A549 (cell line): ENCODE measurements around the gene ZFX.

ENCODE experiments used
- ATOH8 ChIP-seq: fragments of 250-450 bp; sonication (Bioruptor Pico); IDR thresholded peaks from 2 replicates; pipeline ENCODE4 v1.5.0; 2020; ENCODE audit warnings: low read depth, mild to moderate bottlenecking, moderate library complexity
- BHLHE40 ChIP-seq: IDR thresholded peaks from 2 replicates; pipeline ENCODE4 v1.6.1; 2012; ENCODE audit warnings: low read depth, low read length, inconsistent platforms
- CTCF ChIP-seq: fragments of >200 bp; sonication (Bioruptor Twin); formaldehyde crosslinking; IDR thresholded peaks from 3 replicates; pipeline ENCODE4 v1.5.1; 2016
- ESRRA ChIP-seq: fragments of 150-350 bp; IDR thresholded peaks from 2 replicates; pipeline ENCODE4 v1.6.1; 2014; ENCODE audit warnings: mild to moderate bottlenecking, low read length, borderline replicate concordance
- KDM1A ChIP-seq: fragments of 200-600 bp; sonication (generic); IDR thresholded peaks from 2 replicates; pipeline ENCODE4 v1.6.1; 2016; ENCODE audit warnings: low read depth, mild to moderate bottlenecking
- KDM5A ChIP-seq: fragments of 200-600 bp; sonication (generic); IDR thresholded peaks from 2 replicates; pipeline ENCODE4 v1.6.1; 2016; ENCODE audit warnings: antibody characterized with exemption, mild to moderate bottlenecking
- MAX ChIP-seq: IDR thresholded peaks from 2 replicates; pipeline ENCODE4 v1.6.1; 2012
- NFE2L2 ChIP-seq: fragments of 150-350 bp; conservative IDR thresholded peaks from 2 replicates; pipeline ENCODE4 v1.6.1; 2014; ENCODE audit warnings: low read length
- NR3C1 ChIP-seq: fragments of >200 bp; sonication (Bioruptor Twin); formaldehyde crosslinking; IDR thresholded peaks from 3 replicates; pipeline ENCODE4 v1.6.1; 2017
- POLR2A ChIP-seq: IDR thresholded peaks from 2 replicates; pipeline ENCODE4 v1.6.1; 2012; ENCODE audit warnings: mild to moderate bottlenecking, low read length
- RFX5 ChIP-seq: fragments of 450-650 bp; IDR thresholded peaks from 2 replicates; pipeline ENCODE4 v1.7.1; 2014; ENCODE audit warnings: antibody characterized with exemption, mild to moderate bottlenecking, moderate library complexity
- USF2 ChIP-seq: fragments of 450-650 bp; IDR thresholded peaks from 2 replicates; pipeline ENCODE4 v1.6.1; 2014; ENCODE audit warnings: antibody characterized with exemption
- ZC3H11A ChIP-seq: fragments of 450-650 bp; IDR thresholded peaks from 2 replicates; pipeline ENCODE4 v1.6.1; 2014; ENCODE audit warnings: antibody characterized with exemption, mild to moderate bottlenecking

GRCh38 chrX:24221872-24222271 is 72.3 kb downstream of the ZFX start:
- no peak for TF ChIP-seq CTCF
- no peak for TF ChIP-seq RFX5
- TF ChIP-seq POLR2A, result no peak
- no peak for TF ChIP-seq MAX
- TF ChIP-seq ZC3H11A, result no peak
- no peak for TF ChIP-seq ATOH8
- TF ChIP-seq KDM5A, result no peak
- no peak for TF ChIP-seq BHLHE40
- no peak for TF ChIP-seq NFE2L2
- TF ChIP-seq USF2, result no peak
- no peak for TF ChIP-seq ESRRA
- TF ChIP-seq KDM1A, result no peak
- TF ChIP-seq NR3C1, result no peak
